PC-9 (cell line): ENCODE results near the gene NPL.

Source experiments
- EZH2 ChIP-seq: fragments of 200-600 bp; sonication (generic); IDR thresholded peaks from 2 replicates; pipeline ENCODE4 v1.8.0; 2017; ENCODE audit warnings: antibody characterized with exemption, low read depth
- TF ChIP-seq, protein P1 (sequence below): fragments of 200-600 bp; sonication (generic); conservative IDR thresholded peaks from 2 replicates; pipeline ENCODE4 v1.6.1; 2017; ENCODE audit warnings: mixed run types, antibody characterized with exemption, mild to moderate bottlenecking, moderate library complexity

DNA sequence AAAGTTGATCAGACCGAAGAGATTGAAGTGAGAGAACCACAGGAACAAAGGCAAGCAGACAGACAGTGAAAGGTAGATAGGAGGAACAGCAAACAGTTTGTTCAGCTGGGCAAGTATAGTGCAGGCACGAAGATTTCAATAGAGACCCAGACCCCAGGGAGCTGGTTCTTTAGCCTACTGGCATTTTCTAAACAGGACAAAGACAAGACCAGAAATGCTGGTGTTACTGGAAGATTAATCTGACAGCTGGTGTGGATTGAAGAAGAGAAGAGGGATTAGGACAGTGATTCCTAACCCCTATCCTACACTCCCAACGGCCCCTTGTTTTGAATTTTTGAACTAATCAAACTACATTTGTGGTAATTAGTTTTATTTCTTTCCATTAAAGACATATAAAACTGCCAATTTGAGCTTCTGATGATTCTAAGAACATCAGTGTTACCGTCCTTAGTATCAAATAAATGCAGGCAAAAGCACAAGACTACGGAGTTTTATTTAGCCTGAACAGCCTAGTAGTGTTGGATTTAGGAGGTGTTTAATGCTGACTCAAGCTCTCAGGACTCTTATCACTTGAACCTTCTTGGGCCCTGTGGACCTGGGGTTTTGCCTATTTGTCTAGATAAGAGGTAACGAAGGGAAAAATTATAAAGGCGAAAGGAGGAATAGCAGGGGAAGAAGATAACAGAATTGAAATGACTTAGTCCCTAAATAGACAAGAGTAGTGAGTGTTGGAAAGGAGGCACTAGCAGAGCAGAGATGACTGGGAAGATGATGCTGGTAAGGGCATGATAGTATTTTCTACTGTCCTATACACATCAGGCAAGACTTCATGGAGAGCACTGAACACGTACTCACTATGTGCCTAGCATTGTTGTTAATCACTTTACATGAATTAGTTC lies 2.0 kb downstream of the NPL start:
- TF ChIP-seq, protein P1, sequence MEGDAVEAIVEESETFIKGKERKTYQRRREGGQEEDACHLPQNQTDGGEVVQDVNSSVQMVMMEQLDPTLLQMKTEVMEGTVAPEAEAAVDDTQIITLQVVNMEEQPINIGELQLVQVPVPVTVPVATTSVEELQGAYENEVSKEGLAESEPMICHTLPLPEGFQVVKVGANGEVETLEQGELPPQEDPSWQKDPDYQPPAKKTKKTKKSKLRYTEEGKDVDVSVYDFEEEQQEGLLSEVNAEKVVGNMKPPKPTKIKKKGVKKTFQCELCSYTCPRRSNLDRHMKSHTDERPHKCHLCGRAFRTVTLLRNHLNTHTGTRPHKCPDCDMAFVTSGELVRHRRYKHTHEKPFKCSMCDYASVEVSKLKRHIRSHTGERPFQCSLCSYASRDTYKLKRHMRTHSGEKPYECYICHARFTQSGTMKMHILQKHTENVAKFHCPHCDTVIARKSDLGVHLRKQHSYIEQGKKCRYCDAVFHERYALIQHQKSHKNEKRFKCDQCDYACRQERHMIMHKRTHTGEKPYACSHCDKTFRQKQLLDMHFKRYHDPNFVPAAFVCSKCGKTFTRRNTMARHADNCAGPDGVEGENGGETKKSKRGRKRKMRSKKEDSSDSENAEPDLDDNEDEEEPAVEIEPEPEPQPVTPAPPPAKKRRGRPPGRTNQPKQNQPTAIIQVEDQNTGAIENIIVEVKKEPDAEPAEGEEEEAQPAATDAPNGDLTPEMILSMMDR: no peak
- no peak for TF ChIP-seq EZH2
